Neural cell (in vitro differentiated cells): Measurements from ENCODE around the gene TMEM26. TPM values are rescaled to one million over a fixed set of nuclear protein-coding genes. Genes with fewer than 3 reads are reported as not detected.

ENCODE experiments used
- H2AFZ ChIP-seq: fragments of 200-600, 300-800 bp; sonication (generic), shearing (Covaris generic); 2 replicates; pipeline ENCODE4 v1.6.0; 2014; ENCODE audit warnings: low read depth, mild to moderate bottlenecking, antibody characterized with exemption, low read length, moderate library complexity
- H3F3A ChIP-seq: fragments of 200-600 bp; shearing (Covaris generic); 2 replicates; pipeline ENCODE4 v1.6.1; 2016; ENCODE audit warnings: mild to moderate bottlenecking, moderate library complexity, mixed read lengths, antibody characterized with exemption, low read length; ENCODE audit not compliant: insufficient read depth, poor library complexity, severe bottlenecking
- H3K27ac ChIP-seq: fragments of 200-600, 300-800 bp; sonication (generic), shearing (Covaris generic); 2 replicates; pipeline ENCODE4 v1.5.1; 2014; ENCODE audit warnings: mild to moderate bottlenecking, low read length, moderate library complexity
- H3K27me3 ChIP-seq: fragments of 300-800, 200-600 bp; sonication (generic), shearing (Covaris generic); 2 replicates; pipeline ENCODE4 v1.6.0; 2014; ENCODE audit warnings: mild to moderate bottlenecking, low read depth, low read length, moderate library complexity; ENCODE audit not compliant: insufficient read depth
- H3K36me3 ChIP-seq: fragments of 300-800, 200-600 bp; sonication (generic), shearing (Covaris generic); 2 replicates; pipeline ENCODE4 v1.5.1; 2014; ENCODE audit warnings: mild to moderate bottlenecking, antibody characterized with exemption, low read length, moderate library complexity; ENCODE audit not compliant: insufficient read depth
- H3K4me2 ChIP-seq: fragments of 300-800, 200-600 bp; sonication (generic), shearing (Covaris generic); 2 replicates; pipeline ENCODE4 v1.6.0; 2014; ENCODE audit warnings: mild to moderate bottlenecking, low read length
- H3K4me3 ChIP-seq: fragments of 300-800, 200-600 bp; sonication (generic), shearing (Covaris generic); 2 replicates; pipeline ENCODE4 v1.5.1; 2014; ENCODE audit warnings: mild to moderate bottlenecking, low read length, moderate library complexity
- H3K79me2 ChIP-seq: fragments of 200-600 bp; shearing (Covaris generic); replicated peaks from 2 replicates; pipeline ENCODE4 v1.6.0; 2014; ENCODE audit warnings: mild to moderate bottlenecking, low read length, moderate library complexity; ENCODE audit not compliant: insufficient read depth
- H3K9ac ChIP-seq: fragments of 300-800, 200-600 bp; sonication (generic), shearing (Covaris generic); 2 replicates; pipeline ENCODE4 v1.6.1; 2016; ENCODE audit warnings: mild to moderate bottlenecking, low read length, mixed read lengths
- H3K9me2 ChIP-seq: fragments of 200-600 bp; shearing (Covaris generic); 2 replicates; pipeline ENCODE4 v1.6.1; 2016; ENCODE audit warnings: mild to moderate bottlenecking, low read length, mixed read lengths; ENCODE audit not compliant: insufficient read depth
- H3K9me3 ChIP-seq: fragments of 200-600, 300-800 bp; sonication (generic), shearing (Covaris generic); 2 replicates; pipeline ENCODE4 v1.6.1; 2016; ENCODE audit warnings: mild to moderate bottlenecking, mixed run types, low read length, moderate library complexity, mixed read lengths
- H4K20me1 ChIP-seq: fragments of 200-600 bp; shearing (Covaris generic); 2 replicates; pipeline ENCODE4 v1.6.1; 2016; ENCODE audit warnings: mild to moderate bottlenecking, mixed run types; ENCODE audit not compliant: insufficient read depth
- EP300 ChIP-seq: fragments of 450-650 bp; conservative IDR thresholded peaks from 2 replicates; pipeline ENCODE4 v1.6.1; 2014; ENCODE audit warnings: antibody characterized with exemption, mild to moderate bottlenecking, moderate library complexity; ENCODE audit not compliant: poor library complexity, severe bottlenecking
- EZH2 ChIP-seq: fragments of 200-600, 300-800 bp; shearing (Covaris generic), sonication (generic); IDR thresholded peaks from 2 replicates; pipeline ENCODE4 v1.6.1; 2014; ENCODE audit warnings: antibody characterized with exemption, low read length, borderline replicate concordance, mild to moderate bottlenecking; ENCODE audit not compliant: insufficient read depth, poor library complexity, severe bottlenecking
- MXI1 ChIP-seq: fragments of 450-650 bp; conservative IDR thresholded peaks from 2 replicates; pipeline ENCODE4 v1.6.1; 2014; ENCODE audit warnings: antibody characterized with exemption, mild to moderate bottlenecking; ENCODE audit not compliant: poor library complexity, severe bottlenecking
- POLR2AphosphoS5 ChIP-seq: IDR thresholded peaks from 2 replicates; pipeline ENCODE4 v1.6.1; 2012
- RAD21 ChIP-seq: fragments of 450-650 bp; conservative IDR thresholded peaks from 2 replicates; pipeline ENCODE4 v1.6.1; 2014; ENCODE audit warnings: antibody characterized with exemption, mild to moderate bottlenecking, moderate library complexity
- SMC3 ChIP-seq: fragments of 450-650 bp; conservative IDR thresholded peaks from 2 replicates; pipeline ENCODE4 v1.6.1; 2014; ENCODE audit warnings: antibody characterized with exemption, mild to moderate bottlenecking, moderate library complexity; ENCODE audit not compliant: poor library complexity
- TAF1 ChIP-seq: IDR thresholded peaks from 2 replicates; pipeline ENCODE4 v1.6.1; 2012; ENCODE audit warnings: low read depth
- polyA plus RNA-seq: library from polyadenylated mRNA; depleted of rRNA; stranded (reverse); fragments of >200 nt; gene quantifications from 2 replicates; pipeline ENCODE4 v1.2.3, GENCODE V29; 2014
- TF ChIP-seq, protein P1 (sequence below): IDR thresholded peaks from 2 replicates; pipeline ENCODE4 v1.6.1; 2012; ENCODE audit warnings: borderline replicate concordance
- TF ChIP-seq, protein P2 (sequence below): fragments of 450-650 bp; IDR thresholded peaks from 2 replicates; pipeline ENCODE4 v1.5.1; 2014; ENCODE audit warnings: antibody characterized with exemption, mild to moderate bottlenecking, moderate library complexity; ENCODE audit not compliant: poor library complexity, severe bottlenecking

The TMEM26 gene
- polyA plus RNA-seq, 1 donor from 2014 or later: not detected

DNA sequence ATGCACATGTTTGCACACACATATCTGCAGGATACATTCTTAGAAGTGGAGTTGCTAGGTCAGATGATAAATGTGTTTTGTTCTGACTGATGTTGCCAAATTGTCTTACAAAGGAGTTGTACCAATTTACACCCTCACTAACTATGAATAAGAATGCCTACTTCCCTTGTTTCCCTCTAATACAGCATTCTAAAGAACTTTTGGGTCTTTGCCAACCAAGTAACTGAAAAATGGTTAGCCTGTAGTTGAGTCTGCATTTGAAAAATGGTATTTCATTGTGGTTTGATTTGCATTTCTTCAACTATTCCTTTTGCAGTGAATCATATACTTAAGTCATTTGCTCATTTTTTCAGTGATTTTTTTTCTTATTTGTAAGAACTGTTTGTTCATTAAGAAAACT is 48.4 kb downstream of the TMEM26 start:
- H3K9me3 ChIP-seq: no peaks in the 10 kb centered on the region
- no peak overlapping the region for H3K27ac ChIP-seq
- H3F3A ChIP-seq: no peaks in the 10 kb centered on the region
- H3K4me2 ChIP-seq: no peak overlapping the region
- H4K20me1 ChIP-seq: no peaks in the 10 kb centered on the region
- H3K27me3 ChIP-seq: no peaks in the 10 kb centered on the region
- peaks cover 4% of the 10 kb centered on the region for H3K9me2 ChIP-seq
- TF ChIP-seq TAF1 (no peak), RAD21 (no peak), MXI1 (no peak), EP300 (no peak), POLR2AphosphoS5 (no peak), SMC3 (no peak), EZH2 (no peak)
- TF ChIP-seq, protein P1, sequence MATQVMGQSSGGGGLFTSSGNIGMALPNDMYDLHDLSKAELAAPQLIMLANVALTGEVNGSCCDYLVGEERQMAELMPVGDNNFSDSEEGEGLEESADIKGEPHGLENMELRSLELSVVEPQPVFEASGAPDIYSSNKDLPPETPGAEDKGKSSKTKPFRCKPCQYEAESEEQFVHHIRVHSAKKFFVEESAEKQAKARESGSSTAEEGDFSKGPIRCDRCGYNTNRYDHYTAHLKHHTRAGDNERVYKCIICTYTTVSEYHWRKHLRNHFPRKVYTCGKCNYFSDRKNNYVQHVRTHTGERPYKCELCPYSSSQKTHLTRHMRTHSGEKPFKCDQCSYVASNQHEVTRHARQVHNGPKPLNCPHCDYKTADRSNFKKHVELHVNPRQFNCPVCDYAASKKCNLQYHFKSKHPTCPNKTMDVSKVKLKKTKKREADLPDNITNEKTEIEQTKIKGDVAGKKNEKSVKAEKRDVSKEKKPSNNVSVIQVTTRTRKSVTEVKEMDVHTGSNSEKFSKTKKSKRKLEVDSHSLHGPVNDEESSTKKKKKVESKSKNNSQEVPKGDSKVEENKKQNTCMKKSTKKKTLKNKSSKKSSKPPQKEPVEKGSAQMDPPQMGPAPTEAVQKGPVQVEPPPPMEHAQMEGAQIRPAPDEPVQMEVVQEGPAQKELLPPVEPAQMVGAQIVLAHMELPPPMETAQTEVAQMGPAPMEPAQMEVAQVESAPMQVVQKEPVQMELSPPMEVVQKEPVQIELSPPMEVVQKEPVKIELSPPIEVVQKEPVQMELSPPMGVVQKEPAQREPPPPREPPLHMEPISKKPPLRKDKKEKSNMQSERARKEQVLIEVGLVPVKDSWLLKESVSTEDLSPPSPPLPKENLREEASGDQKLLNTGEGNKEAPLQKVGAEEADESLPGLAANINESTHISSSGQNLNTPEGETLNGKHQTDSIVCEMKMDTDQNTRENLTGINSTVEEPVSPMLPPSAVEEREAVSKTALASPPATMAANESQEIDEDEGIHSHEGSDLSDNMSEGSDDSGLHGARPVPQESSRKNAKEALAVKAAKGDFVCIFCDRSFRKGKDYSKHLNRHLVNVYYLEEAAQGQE: no peak
- TF ChIP-seq, protein P2, sequence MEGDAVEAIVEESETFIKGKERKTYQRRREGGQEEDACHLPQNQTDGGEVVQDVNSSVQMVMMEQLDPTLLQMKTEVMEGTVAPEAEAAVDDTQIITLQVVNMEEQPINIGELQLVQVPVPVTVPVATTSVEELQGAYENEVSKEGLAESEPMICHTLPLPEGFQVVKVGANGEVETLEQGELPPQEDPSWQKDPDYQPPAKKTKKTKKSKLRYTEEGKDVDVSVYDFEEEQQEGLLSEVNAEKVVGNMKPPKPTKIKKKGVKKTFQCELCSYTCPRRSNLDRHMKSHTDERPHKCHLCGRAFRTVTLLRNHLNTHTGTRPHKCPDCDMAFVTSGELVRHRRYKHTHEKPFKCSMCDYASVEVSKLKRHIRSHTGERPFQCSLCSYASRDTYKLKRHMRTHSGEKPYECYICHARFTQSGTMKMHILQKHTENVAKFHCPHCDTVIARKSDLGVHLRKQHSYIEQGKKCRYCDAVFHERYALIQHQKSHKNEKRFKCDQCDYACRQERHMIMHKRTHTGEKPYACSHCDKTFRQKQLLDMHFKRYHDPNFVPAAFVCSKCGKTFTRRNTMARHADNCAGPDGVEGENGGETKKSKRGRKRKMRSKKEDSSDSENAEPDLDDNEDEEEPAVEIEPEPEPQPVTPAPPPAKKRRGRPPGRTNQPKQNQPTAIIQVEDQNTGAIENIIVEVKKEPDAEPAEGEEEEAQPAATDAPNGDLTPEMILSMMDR: no peak
- H3K36me3 ChIP-seq: no peaks in the 10 kb centered on the region
- H3K9ac ChIP-seq: no peak overlapping the region
- H3K4me3 ChIP-seq: no peak overlapping the region
- no peaks in the 10 kb centered on the region for H3K79me2 ChIP-seq
- no peak overlapping the region for H2AFZ ChIP-seq

- Histone ChIP-seq H3K27ac (no peak overlapping the region), H3K4me2 (no peak overlapping the region), H3K9me3 (no peaks in the 10 kb centered on the region), H3K4me3 (no peak overlapping the region), H3K9me2 (peaks cover 4% of the 10 kb centered on the region), H3K36me3 (no peaks in the 10 kb centered on the region), H4K20me1 (no peaks in the 10 kb centered on the region), H2AFZ (no peak overlapping the region), H3K27me3 (no peaks in the 10 kb centered on the region), H3F3A (no peaks in the 10 kb centered on the region), H3K9ac (no peak overlapping the region), H3K79me2 (no peaks in the 10 kb centered on the region)
- TF ChIP-seq, protein P1: no peak
- TF ChIP-seq EZH2 (no peak), SMC3 (no peak), RAD21 (no peak), TAF1 (no peak), EP300 (no peak), POLR2AphosphoS5 (no peak), MXI1 (no peak)
- TF ChIP-seq, protein P2: no peak
These were observed 52.7 kb downstream of the TMEM26 start for GRCh38 chr10:61400524-61400923.
